K562 (cell line): ENCODE results near the gene SERBP1. TPM values are rescaled to one million over a fixed set of nuclear protein-coding genes. Genes with fewer than 3 reads are reported as not detected.

Experiments
- ATF7 ChIP-seq: fragments of 450-650 bp; IDR thresholded peaks from 2 replicates; pipeline ENCODE4 v1.7.1; 2014; ENCODE audit warnings: mild to moderate bottlenecking, moderate library complexity
- CBX2 ChIP-seq: fragments of 200-600 bp; sonication (generic); IDR thresholded peaks from one replicate; pipeline ENCODE4 v1.6.1; 2012; ENCODE audit warnings: mild to moderate bottlenecking, low read length, inconsistent platforms; ENCODE audit not compliant: insufficient read depth, poor library complexity, severe bottlenecking
- CBX3 ChIP-seq, 2 experiments: IDR thresholded peaks; 1 replicate in 1 of 2; 2 replicates in 1 of 2; pipeline ENCODE4 v1.6.1; 2012; ENCODE audit warnings: inconsistent platforms in 2 of 2, low read length in 2 of 2, borderline replicate concordance in 1 of 2, control low read depth in 1 of 2
- HMG20B ChIP-seq: fragments of 250-450 bp; sonication (Bioruptor Pico); IDR thresholded peaks from 2 replicates; pipeline ENCODE4 v1.5.0; 2021; ENCODE audit warnings: mild to moderate bottlenecking
- IRF1 ChIP-seq: sonication (generic); formaldehyde crosslinking; IDR thresholded peaks from 2 replicates; pipeline ENCODE4 v1.8.0; 2022; ENCODE audit warnings: missing genetic modification reagents, mild to moderate bottlenecking, borderline replicate concordance
- RBM25 ChIP-seq: fragments of 200-400 bp; formaldehyde crosslinking; IDR thresholded peaks from 2 replicates; pipeline ENCODE4 v1.6.1; 2018; ENCODE audit warnings: low read length, low read depth, moderate library complexity; ENCODE audit not compliant: severe bottlenecking
- ZEB2 ChIP-seq: fragments of 450-650 bp; IDR thresholded peaks from 2 replicates; pipeline ENCODE4 v1.6.1; 2016
- ZNF354B ChIP-seq: fragments of 250-450 bp; sonication (Bioruptor Pico); IDR thresholded peaks from 2 replicates; pipeline ENCODE4 v1.4.0; 2020
- ZNF395 ChIP-seq: fragments of 200-800 bp; sonication (Bioruptor generic); IDR thresholded peaks from 2 replicates; pipeline ENCODE4 v1.6.1; 2017; ENCODE audit warnings: missing genetic modification characterization, missing compliant biosample characterization
- polyA plus RNA-seq, 8 experiments: library from polyadenylated mRNA; depleted of rRNA in 4 of 8; stranded (reverse) in 5 of 8; unstranded in 3 of 8; fragments of >200 nt; fragmentation: Nextera tagmentation in 2 of 8; fragmentation: Illumina TruSeq in 1 of 8; extraction: Ambion mirVana in 2 of 8; extraction: Trizol in 1 of 8; gene quantifications; 2 replicates each; pipeline versions ENCODE4 v1.2.1 to v1.2.3, GENCODE V29; 2011 to 2014; ENCODE audit warnings: inconsistent platforms in 1 of 8, missing spikeins in 1 of 8
- total RNA-seq, 7 experiments: library from RNA; depleted of rRNA in 6 of 7; stranded (reverse); fragments of >200 nt in 6 of 7; fragmentation: Illumina TruSeq in 2 of 7; extraction: Trizol in 2 of 7; gene quantifications; 2 replicates each; pipeline versions ENCODE4 v1.2.1 to v1.2.3, GENCODE V29; 2011 to 2021; ENCODE audit warnings: low replicate concordance in 1 of 7
- TF ChIP-seq, protein P1 (sequence below), 2 experiments: fragments of 450-650 bp; IDR thresholded peaks; 2 replicates each; pipeline ENCODE4 v1.6.1; 2016

The SERBP1 gene
- total and polyA plus RNA-seq, 9 of the 15 experiments (the other 6 are each of a cell fraction or from before 2014, with no cell fraction given), result 79.9 to 761 (median 464) TPM

DNA sequence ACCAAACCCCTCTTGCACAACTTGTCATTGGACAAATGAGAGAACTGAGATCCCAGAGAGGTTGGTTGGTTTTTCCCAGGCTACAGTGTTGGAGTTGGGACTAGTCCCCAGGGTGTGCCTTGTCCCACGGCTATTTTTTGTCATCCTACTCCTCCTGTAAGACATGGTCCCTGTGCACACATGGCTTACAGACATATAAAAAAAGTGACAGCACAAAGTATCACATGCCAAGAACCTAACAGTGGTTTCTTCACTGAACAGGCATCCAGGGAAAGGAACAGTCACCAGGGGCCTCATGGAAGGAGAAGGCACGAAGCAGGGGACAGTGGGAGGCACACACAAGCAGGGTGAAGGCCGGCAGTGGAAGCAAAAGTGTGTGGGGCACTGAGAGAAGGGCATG, 36.5 kb downstream of the SERBP1 start (continued):
- TF ChIP-seq, protein P1, sequence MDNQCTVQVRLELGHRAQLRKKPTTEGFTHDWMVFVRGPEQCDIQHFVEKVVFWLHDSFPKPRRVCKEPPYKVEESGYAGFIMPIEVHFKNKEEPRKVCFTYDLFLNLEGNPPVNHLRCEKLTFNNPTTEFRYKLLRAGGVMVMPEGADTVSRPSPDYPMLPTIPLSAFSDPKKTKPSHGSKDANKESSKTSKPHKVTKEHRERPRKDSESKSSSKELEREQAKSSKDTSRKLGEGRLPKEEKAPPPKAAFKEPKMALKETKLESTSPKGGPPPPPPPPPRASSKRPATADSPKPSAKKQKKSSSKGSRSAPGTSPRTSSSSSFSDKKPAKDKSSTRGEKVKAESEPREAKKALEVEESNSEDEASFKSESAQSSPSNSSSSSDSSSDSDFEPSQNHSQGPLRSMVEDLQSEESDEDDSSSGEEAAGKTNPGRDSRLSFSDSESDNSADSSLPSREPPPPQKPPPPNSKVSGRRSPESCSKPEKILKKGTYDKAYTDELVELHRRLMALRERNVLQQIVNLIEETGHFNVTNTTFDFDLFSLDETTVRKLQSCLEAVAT (IDR thresholded peaks at IDR 0.05), result no peak
- TF ChIP-seq RBM25 (no peak), HMG20B (CRISPR knock-in tag) (no peak), IRF1 (CRISPR knock-in tag) (no peak), ZEB2 (no peak), ZNF395 (CRISPR knock-in tag) (no peak), CBX2 (no peak), ATF7 (no peak), CBX3 (IDR thresholded peaks at IDR 0.05; ENCODE audit: borderline replicate concordance in 1 of 2, low read length in 2 of 2) (no peak), ZNF354B (no peak)
